Endothelial cell of umbilical vein (primary cell): Measurements from ENCODE around the gene APOD.
"Not testable (repeated sequence)": the region's sequence is repeated elsewhere in the genome, so short reads cannot be mapped to it uniquely, and the experiment has no call there.

Source experiments
- EZH2 ChIP-seq: IDR thresholded peaks from 2 replicates; pipeline ENCODE4 v1.6.1; 2012; ENCODE audit warnings: borderline replicate concordance, low read depth, mild to moderate bottlenecking, moderate library complexity, low read length, inconsistent platforms; ENCODE audit not compliant: severe bottlenecking
- FOS ChIP-seq: IDR thresholded peaks from 2 replicates; pipeline ENCODE4 v1.6.1; 2011; ENCODE audit warnings: mild to moderate bottlenecking, low read length, moderate library complexity, borderline replicate concordance; ENCODE audit not compliant: insufficient read depth
- JUN ChIP-seq: IDR thresholded peaks from 2 replicates; pipeline ENCODE4 v1.6.1; 2011; ENCODE audit warnings: borderline replicate concordance, low read depth; ENCODE audit not compliant: insufficient read length, insufficient read depth
- MYC ChIP-seq: IDR thresholded peaks from one replicate; pipeline ENCODE4 v1.6.1; 2011; ENCODE audit warnings: mild to moderate bottlenecking, low read depth, low read length
- POLR2A ChIP-seq: IDR thresholded peaks from 2 replicates; pipeline ENCODE4 v1.6.1; 2012; ENCODE audit warnings: low read depth, mild to moderate bottlenecking, control low read depth, low read length
- POLR2AphosphoS5 ChIP-seq: IDR thresholded peaks from 2 replicates; pipeline ENCODE4 v1.6.1; 2012; ENCODE audit warnings: low read depth, mild to moderate bottlenecking, control low read depth, low read length, moderate library complexity; ENCODE audit not compliant: insufficient read depth
- TF ChIP-seq, protein P1 (sequence below), 2 donors: IDR thresholded peaks; 1 replicate in 1 of 2; 2 replicates in 1 of 2; pipeline ENCODE4 v1.5.1; 2011; ENCODE audit warnings: low read length in 2 of 2, mild to moderate bottlenecking in 2 of 2, moderate library complexity in 2 of 2, control low read depth in 1 of 2, inconsistent platforms in 1 of 2, low read depth in 1 of 2; ENCODE audit not compliant: insufficient read depth in 1 of 2; ENCODE audit errors: extremely low read depth in 1 of 2
- TF ChIP-seq, protein P2 (sequence below): IDR thresholded peaks from 2 replicates; pipeline ENCODE4 v1.6.1; 2011; ENCODE audit not compliant: insufficient read depth, insufficient read length

DNA sequence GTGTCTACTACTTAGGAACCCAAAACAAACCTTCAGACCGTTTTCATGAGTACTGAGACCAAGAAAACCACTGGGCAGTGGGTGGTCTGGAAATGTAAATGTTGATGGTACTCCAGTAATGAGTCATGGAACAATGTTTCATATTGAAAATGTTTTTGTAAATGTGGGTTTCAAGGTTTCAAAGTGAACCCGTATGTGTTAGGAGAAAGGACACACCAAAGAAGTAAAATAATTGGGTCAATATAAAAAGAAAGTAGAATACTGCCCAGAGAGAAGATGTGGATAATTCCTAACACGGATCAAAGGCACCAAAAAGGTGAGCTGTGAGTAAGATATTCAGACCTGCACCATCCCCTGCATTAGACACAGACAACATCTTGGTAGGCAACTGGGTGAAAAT, 49.6 kb upstream of the APOD start:
- TF ChIP-seq, protein P1, sequence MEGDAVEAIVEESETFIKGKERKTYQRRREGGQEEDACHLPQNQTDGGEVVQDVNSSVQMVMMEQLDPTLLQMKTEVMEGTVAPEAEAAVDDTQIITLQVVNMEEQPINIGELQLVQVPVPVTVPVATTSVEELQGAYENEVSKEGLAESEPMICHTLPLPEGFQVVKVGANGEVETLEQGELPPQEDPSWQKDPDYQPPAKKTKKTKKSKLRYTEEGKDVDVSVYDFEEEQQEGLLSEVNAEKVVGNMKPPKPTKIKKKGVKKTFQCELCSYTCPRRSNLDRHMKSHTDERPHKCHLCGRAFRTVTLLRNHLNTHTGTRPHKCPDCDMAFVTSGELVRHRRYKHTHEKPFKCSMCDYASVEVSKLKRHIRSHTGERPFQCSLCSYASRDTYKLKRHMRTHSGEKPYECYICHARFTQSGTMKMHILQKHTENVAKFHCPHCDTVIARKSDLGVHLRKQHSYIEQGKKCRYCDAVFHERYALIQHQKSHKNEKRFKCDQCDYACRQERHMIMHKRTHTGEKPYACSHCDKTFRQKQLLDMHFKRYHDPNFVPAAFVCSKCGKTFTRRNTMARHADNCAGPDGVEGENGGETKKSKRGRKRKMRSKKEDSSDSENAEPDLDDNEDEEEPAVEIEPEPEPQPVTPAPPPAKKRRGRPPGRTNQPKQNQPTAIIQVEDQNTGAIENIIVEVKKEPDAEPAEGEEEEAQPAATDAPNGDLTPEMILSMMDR (IDR thresholded peaks at IDR 0.05; ENCODE audit: extremely low read depth in 1 of 2, insufficient read depth in 1 of 2, low read depth in 1 of 2, low read length in 2 of 2) = not testable (repeated sequence)
- not testable (repeated sequence) for TF ChIP-seq POLR2A, POLR2AphosphoS5, JUN, FOS, MYC, EZH2
- TF ChIP-seq, protein P2, sequence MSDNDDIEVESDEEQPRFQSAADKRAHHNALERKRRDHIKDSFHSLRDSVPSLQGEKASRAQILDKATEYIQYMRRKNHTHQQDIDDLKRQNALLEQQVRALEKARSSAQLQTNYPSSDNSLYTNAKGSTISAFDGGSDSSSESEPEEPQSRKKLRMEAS = not testable (repeated sequence)
